ENCODE measurements around the gene GPD1L.
"Not testable (repeated sequence)": the region's sequence is repeated elsewhere in the genome, so short reads cannot be mapped to it uniquely, and the experiment has no call there.

Gene GPD1L

GRCh38 chr3:32108224-32108623 is 1.8 kb downstream of the GPD1L start:
- H3K36me3 ChIP-seq (ENCODE audit: insufficient read depth, low read depth, low read length); H3K4me3 ChIP-seq (ENCODE audit: low read length); H3K9ac ChIP-seq (ENCODE audit: low read depth, low read length); H3K9me3 ChIP-seq (ENCODE audit: insufficient read depth, low read depth, low read length); H3K4me1 ChIP-seq (ENCODE audit: insufficient read depth, low read length); H3K27ac ChIP-seq (ENCODE audit: low read length): not testable (repeated sequence)
- peaks cover 26% of the 10 kb centered on the region for H3K27me3 ChIP-seq (ENCODE audit: insufficient read depth, low read length)

GRCh38 chr3:32109256-32109655 is 2.8 kb downstream of the GPD1L start:
- Histone ChIP-seq H3K9me3 (ENCODE audit: insufficient read depth, low read depth, low read length) (no peaks in the 10 kb centered on the region), H3K4me3 (ENCODE audit: low read length) (no peak overlapping the region), H3K9ac (ENCODE audit: low read depth, low read length) (no peak overlapping the region), H3K27me3 (ENCODE audit: insufficient read depth, low read length) (peaks cover 26% of the 10 kb centered on the region), H3K27ac (ENCODE audit: low read length) (no peak overlapping the region), H3K4me1 (ENCODE audit: insufficient read depth, low read length) (no peaks in the 10 kb centered on the region), H3K36me3 (ENCODE audit: insufficient read depth, low read depth, low read length) (no peaks in the 10 kb centered on the region)

- Histone ChIP-seq H3K36me3 (ENCODE audit: insufficient read depth, low read depth, low read length) (no peaks in the 10 kb centered on the region), H3K27me3 (ENCODE audit: insufficient read depth, low read length) (peaks cover 26% of the 10 kb centered on the region), H3K4me1 (ENCODE audit: insufficient read depth, low read length) (no peaks in the 10 kb centered on the region), H3K4me3 (ENCODE audit: low read length) (no peak overlapping the region), H3K9me3 (ENCODE audit: insufficient read depth, low read depth, low read length) (no peaks in the 10 kb centered on the region), H3K9ac (ENCODE audit: low read depth, low read length) (no peak overlapping the region), H3K27ac (ENCODE audit: low read length) (no peak overlapping the region)
These were observed 3.9 kb downstream of the GPD1L start for GRCh38 chr3:32110233-32110760.

GRCh38 chr3:32111560-32111959 is 5.1 kb downstream of the GPD1L start:
- H3K4me3 ChIP-seq (ENCODE audit: low read length) = no peak overlapping the region
- H3K27ac ChIP-seq (ENCODE audit: low read length) = no peak overlapping the region
- no peaks in the 10 kb centered on the region for H3K4me1 ChIP-seq (ENCODE audit: insufficient read depth, low read length)
- no peaks in the 10 kb centered on the region for H3K36me3 ChIP-seq (ENCODE audit: insufficient read depth, low read depth, low read length)
- no peaks in the 10 kb centered on the region for H3K9me3 ChIP-seq (ENCODE audit: insufficient read depth, low read depth, low read length)
- H3K27me3 ChIP-seq (ENCODE audit: insufficient read depth, low read length) = peaks cover 21% of the 10 kb centered on the region
- no peak overlapping the region for H3K9ac ChIP-seq (ENCODE audit: low read depth, low read length)

- H3K4me3 ChIP-seq (ENCODE audit: low read length) = no peak overlapping the region
- no peak overlapping the region for H3K9ac ChIP-seq (ENCODE audit: low read depth, low read length)
- H3K4me1 ChIP-seq (ENCODE audit: insufficient read depth, low read length) = no peaks in the 10 kb centered on the region
- H3K36me3 ChIP-seq (ENCODE audit: insufficient read depth, low read depth, low read length) = no peaks in the 10 kb centered on the region
- H3K27me3 ChIP-seq (ENCODE audit: insufficient read depth, low read length) = peaks cover 1% of the 10 kb centered on the region; the same call in 1 of the 2 replicates
- H3K27ac ChIP-seq (ENCODE audit: low read length) = no peak overlapping the region
- no peaks in the 10 kb centered on the region for H3K9me3 ChIP-seq (ENCODE audit: insufficient read depth, low read depth, low read length)
These were observed 7.1 kb downstream of the GPD1L start for GRCh38 chr3:32113566-32113965.

- Histone ChIP-seq H3K27me3 (ENCODE audit: insufficient read depth, low read length) (no peaks in the 10 kb centered on the region), H3K4me3 (ENCODE audit: low read length) (no peak overlapping the region), H3K4me1 (ENCODE audit: insufficient read depth, low read length) (no peaks in the 10 kb centered on the region), H3K9me3 (ENCODE audit: insufficient read depth, low read depth, low read length) (no peaks in the 10 kb centered on the region), H3K9ac (ENCODE audit: low read depth, low read length) (no peak overlapping the region), H3K36me3 (ENCODE audit: insufficient read depth, low read depth, low read length) (no peaks in the 10 kb centered on the region), H3K27ac (ENCODE audit: low read length) (no peak overlapping the region)
These were observed 7.6 kb downstream of the GPD1L start for GRCh38 chr3:32113981-32114545.

- H3K27me3 ChIP-seq (ENCODE audit: insufficient read depth, low read length); H3K4me1 ChIP-seq (ENCODE audit: insufficient read depth, low read length); H3K36me3 ChIP-seq (ENCODE audit: insufficient read depth, low read depth, low read length); H3K4me3 ChIP-seq (ENCODE audit: low read length); H3K9me3 ChIP-seq (ENCODE audit: insufficient read depth, low read depth, low read length); H3K9ac ChIP-seq (ENCODE audit: low read depth, low read length); H3K27ac ChIP-seq (ENCODE audit: low read length): not testable (repeated sequence)
These were observed 8.3 kb downstream of the GPD1L start for GRCh38 chr3:32114546-32115386.

GRCh38 chr3:32117320-32117719 is 10.9 kb downstream of the GPD1L start:
- Histone ChIP-seq H3K27me3 (ENCODE audit: insufficient read depth, low read length) (no peaks in the 10 kb centered on the region), H3K36me3 (ENCODE audit: insufficient read depth, low read depth, low read length) (no peaks in the 10 kb centered on the region), H3K9me3 (ENCODE audit: insufficient read depth, low read depth, low read length) (no peaks in the 10 kb centered on the region), H3K4me3 (ENCODE audit: low read length) (no peak overlapping the region), H3K27ac (ENCODE audit: low read length) (no peak overlapping the region), H3K4me1 (ENCODE audit: insufficient read depth, low read length) (no peaks in the 10 kb centered on the region), H3K9ac (ENCODE audit: low read depth, low read length) (no peak overlapping the region)

GRCh38 chr3:32118215-32118614 is 11.8 kb downstream of the GPD1L start:
- Histone ChIP-seq H3K4me1 (ENCODE audit: insufficient read depth, low read length) (no peaks in the 10 kb centered on the region), H3K9ac (ENCODE audit: low read depth, low read length) (no peak overlapping the region), H3K27ac (ENCODE audit: low read length) (no peak overlapping the region), H3K9me3 (ENCODE audit: insufficient read depth, low read depth, low read length) (no peaks in the 10 kb centered on the region), H3K36me3 (ENCODE audit: insufficient read depth, low read depth, low read length) (no peaks in the 10 kb centered on the region), H3K27me3 (ENCODE audit: insufficient read depth, low read length) (no peaks in the 10 kb centered on the region), H3K4me3 (ENCODE audit: low read length) (no peak overlapping the region)

- Histone ChIP-seq H3K27ac (ENCODE audit: low read length) (no peak overlapping the region), H3K27me3 (ENCODE audit: insufficient read depth, low read length) (no peaks in the 10 kb centered on the region), H3K9ac (ENCODE audit: low read depth, low read length) (no peak overlapping the region), H3K36me3 (ENCODE audit: insufficient read depth, low read depth, low read length) (no peaks in the 10 kb centered on the region), H3K4me3 (ENCODE audit: low read length) (no peak overlapping the region), H3K4me1 (ENCODE audit: insufficient read depth, low read length) (no peaks in the 10 kb centered on the region), H3K9me3 (ENCODE audit: insufficient read depth, low read depth, low read length) (no peaks in the 10 kb centered on the region)
These were observed 14.1 kb downstream of the GPD1L start for GRCh38 chr3:32120471-32120870.

- H3K9me3 ChIP-seq (ENCODE audit: insufficient read depth, low read depth, low read length) = no peaks in the 10 kb centered on the region
- no peak overlapping the region for H3K9ac ChIP-seq (ENCODE audit: low read depth, low read length)
- no peaks in the 10 kb centered on the region for H3K4me1 ChIP-seq (ENCODE audit: insufficient read depth, low read length)
- H3K27ac ChIP-seq (ENCODE audit: low read length) = no peak overlapping the region
- no peak overlapping the region for H3K4me3 ChIP-seq (ENCODE audit: low read length)
- H3K36me3 ChIP-seq (ENCODE audit: insufficient read depth, low read depth, low read length) = no peaks in the 10 kb centered on the region
- H3K27me3 ChIP-seq (ENCODE audit: insufficient read depth, low read length) = no peaks in the 10 kb centered on the region
These were observed 14.7 kb downstream of the GPD1L start for GRCh38 chr3:32121137-32121536.

GRCh38 chr3:32123620-32124019 is 17.2 kb downstream of the GPD1L start:
- H3K4me1 ChIP-seq (ENCODE audit: insufficient read depth, low read length) = no peaks in the 10 kb centered on the region
- H3K9ac ChIP-seq (ENCODE audit: low read depth, low read length) = no peak overlapping the region
- H3K27ac ChIP-seq (ENCODE audit: low read length) = no peak overlapping the region
- no peaks in the 10 kb centered on the region for H3K36me3 ChIP-seq (ENCODE audit: insufficient read depth, low read depth, low read length)
- no peak overlapping the region for H3K4me3 ChIP-seq (ENCODE audit: low read length)
- H3K27me3 ChIP-seq (ENCODE audit: insufficient read depth, low read length) = no peaks in the 10 kb centered on the region
- H3K9me3 ChIP-seq (ENCODE audit: insufficient read depth, low read depth, low read length) = no peaks in the 10 kb centered on the region
